HepG2 (cell line): Measurements from ENCODE around the gene TUBA4B. TPM values are rescaled to one million over a fixed set of nuclear protein-coding genes. Genes with fewer than 3 reads are reported as not detected.

Experiments used
- BRCA1 ChIP-seq: sonication (generic); formaldehyde crosslinking; IDR thresholded peaks from 2 replicates; pipeline ENCODE4 v1.4.0; 2020; ENCODE audit warnings: missing genetic modification reagents
- ELF1 ChIP-seq: sonication (generic); formaldehyde crosslinking; IDR thresholded peaks from 2 replicates; pipeline ENCODE4 v1.4.0; 2020; ENCODE audit warnings: missing genetic modification reagents
- GTF2F1 ChIP-seq: fragments of 150-350 bp; IDR thresholded peaks from 2 replicates; pipeline ENCODE4 v1.6.1; 2014; ENCODE audit warnings: low read length
- HMG20B ChIP-seq: conservative IDR thresholded peaks from 2 replicates; pipeline ENCODE4 v1.6.1; 2016; ENCODE audit warnings: missing genetic modification reagents, missing compliant biosample characterization
- IRF9 ChIP-seq: sonication (generic); formaldehyde crosslinking; IDR thresholded peaks from 2 replicates; pipeline ENCODE4 v1.8.0; 2022; ENCODE audit warnings: missing genetic modification reagents, mild to moderate bottlenecking, borderline replicate concordance
- MEF2D ChIP-seq: sonication (generic); formaldehyde crosslinking; IDR thresholded peaks from 2 replicates; pipeline ENCODE4 v1.5.1; 2020; ENCODE audit warnings: mild to moderate bottlenecking, missing genetic modification reagents
- MEIS2 ChIP-seq: sonication (generic); formaldehyde crosslinking; IDR thresholded peaks from 2 replicates; pipeline ENCODE4 v1.9.0; 2021; ENCODE audit warnings: mild to moderate bottlenecking, missing genetic modification reagents
- NFE2L1 ChIP-seq: sonication (generic); formaldehyde crosslinking; IDR thresholded peaks from 2 replicates; pipeline ENCODE4 v1.4.0; 2020; ENCODE audit warnings: missing genetic modification reagents, mild to moderate bottlenecking, borderline replicate concordance
- RBM22 ChIP-seq: fragments of 200-400 bp; formaldehyde crosslinking; optimal IDR thresholded peaks from 2 replicates; pipeline ENCODE3; 2017; ENCODE audit warnings: mild to moderate bottlenecking, low read length, moderate library complexity
- REXO4 ChIP-seq: sonication (generic); formaldehyde crosslinking; IDR thresholded peaks from 2 replicates; pipeline ENCODE4 v1.8.0; 2022; ENCODE audit warnings: missing genetic modification reagents, mild to moderate bottlenecking, borderline replicate concordance
- RFX1 ChIP-seq: fragments of 450-650 bp; IDR thresholded peaks from 2 replicates; pipeline ENCODE4 v1.6.1; 2017
- SATB2 ChIP-seq: sonication (generic); formaldehyde crosslinking; IDR thresholded peaks from 2 replicates; pipeline ENCODE4 v1.5.0; 2020; ENCODE audit warnings: missing genetic modification reagents
- SNAPC5 ChIP-seq: sonication (generic); formaldehyde crosslinking; IDR thresholded peaks from 2 replicates; pipeline ENCODE4 v1.8.1; 2023; ENCODE audit warnings: mild to moderate bottlenecking, missing genetic modification reagents, borderline replicate concordance
- TGIF2 ChIP-seq: IDR thresholded peaks from 2 replicates; pipeline ENCODE4 v1.6.1; 2016; ENCODE audit warnings: control low read depth, missing compliant biosample characterization
- THAP11 ChIP-seq: IDR thresholded peaks from 2 replicates; pipeline ENCODE4 v1.6.1; 2016; ENCODE audit warnings: missing biosample characterization, missing genetic modification reagents
- ZHX1 ChIP-seq: sonication (generic); formaldehyde crosslinking; IDR thresholded peaks from 2 replicates; pipeline ENCODE4 v1.8.1; 2022; ENCODE audit warnings: low read depth, mild to moderate bottlenecking, missing genetic modification reagents
- ZNF24 ChIP-seq: fragments of 450-650 bp; IDR thresholded peaks from 2 replicates; pipeline ENCODE4 v1.6.1; 2017; ENCODE audit warnings: antibody characterized with exemption, mild to moderate bottlenecking
- ZNF292 ChIP-seq: sonication (generic); formaldehyde crosslinking; IDR thresholded peaks from 2 replicates; pipeline ENCODE4 v1.8.1; 2022; ENCODE audit warnings: mild to moderate bottlenecking, low read depth, missing genetic modification reagents, borderline replicate concordance
- ZNF503 ChIP-seq: sonication (generic); formaldehyde crosslinking; IDR thresholded peaks from 2 replicates; pipeline ENCODE4 v1.4.0; 2020; ENCODE audit warnings: missing genetic modification reagents
- ZNF513 ChIP-seq: sonication (generic); formaldehyde crosslinking; conservative IDR thresholded peaks from 2 replicates; pipeline ENCODE4 v1.5.0; 2020; ENCODE audit warnings: missing genetic modification reagents
- ZNF552 ChIP-seq: sonication (generic); formaldehyde crosslinking; IDR thresholded peaks from 2 replicates; pipeline ENCODE4 v1.9.0; 2022; ENCODE audit warnings: missing genetic modification reagents, mild to moderate bottlenecking, borderline replicate concordance
- ZNF768 ChIP-seq: sonication (generic); formaldehyde crosslinking; IDR thresholded peaks from 2 replicates; pipeline ENCODE4 v1.4.0; 2020; ENCODE audit warnings: missing genetic modification reagents
- polyA plus RNA-seq, 8 experiments: library from polyadenylated mRNA; depleted of rRNA in 3 of 8; stranded (reverse) in 7 of 8; unstranded in 1 of 8; fragments of >200 nt; fragmentation: Illumina TruSeq in 4 of 8; extraction: Trizol in 4 of 8; gene quantifications; 2 replicates each; pipeline versions ENCODE4 v1.2.1 to v1.2.3, GENCODE V29; 2011 to 2016; ENCODE audit warnings: low read depth in 4 of 8, missing spikeins in 1 of 8, mixed read lengths in 1 of 8; ENCODE audit not compliant: insufficient read depth in 1 of 8
- total RNA-seq, 5 experiments: library from RNA; depleted of rRNA; stranded (reverse); fragments of >200 nt; fragmentation: Illumina TruSeq; extraction: Trizol; gene quantifications; 2 replicates each; pipeline ENCODE4 v1.2.3, GENCODE V29; 2016; ENCODE audit warnings: low read depth in 1 of 5

The TUBA4B gene
- total and polyA plus RNA-seq, 2 of the 13 experiments (the other 11 are each of a cell fraction or from before 2014, with no cell fraction given): 0.18 to 0.22 TPM

- TF ChIP-seq ZNF503: no peak
- TF ChIP-seq IRF9 (CRISPR knock-in tag): no peak; the same call in 1 of the 2 replicates
- no peak for TF ChIP-seq ZNF292 (CRISPR knock-in tag)
- no peak for TF ChIP-seq ZHX1 (CRISPR knock-in tag)
- TF ChIP-seq SNAPC5 (CRISPR knock-in tag): no peak; the same call in 1 of the 2 replicates
- TF ChIP-seq ZNF552 (CRISPR knock-in tag): no peak
- peak; percentile 89; the same call in 1 of the 2 replicates for TF ChIP-seq SATB2 (CRISPR knock-in tag)
- TF ChIP-seq MEF2D: peak; percentile 80; the same call in 1 of the 2 replicates
- peak; percentile 46; the same call in 1 of the 2 replicates for TF ChIP-seq ZNF768 (CRISPR knock-in tag)
- TF ChIP-seq HMG20B (CRISPR knock-in tag): peak; percentile 54; the same call in 1 of the 2 replicates
- 0 out of 2 replicates have a peak, but pooled peaks have one; percentile 22 for TF ChIP-seq ZNF24
- TF ChIP-seq REXO4 (CRISPR knock-in tag): no peak
- peak; percentile 52; the same call in 1 of the 2 replicates for TF ChIP-seq BRCA1 (CRISPR knock-in tag)
- TF ChIP-seq RBM22: no peak
- TF ChIP-seq GTF2F1: no peak
- no peak; the same call in 1 of the 2 replicates for TF ChIP-seq RFX1
- no peak; the same call in 1 of the 2 replicates for TF ChIP-seq NFE2L1 (CRISPR knock-in tag)
- no peak for TF ChIP-seq ZNF513 (CRISPR knock-in tag)
- peak; percentile 49 for TF ChIP-seq MEIS2 (CRISPR knock-in tag)
- TF ChIP-seq TGIF2 (CRISPR knock-in tag): peak; percentile 96
- TF ChIP-seq ELF1 (CRISPR knock-in tag): 0 out of 2 replicates have a peak, but pooled peaks have one; percentile 51
- peak; percentile 90 for TF ChIP-seq THAP11 (CRISPR knock-in tag)
Observed at GRCh38 chr2:219229305-219230058, 23.6 kb upstream of the TUBA4B start, which contains the start of the genes ANKZF1 and ATG9A (continued).
